ENCODE data around the gene TMEM123. TPM values are rescaled to one million over a fixed set of nuclear protein-coding genes. Genes with fewer than 3 reads are reported as not detected.

The TMEM123 gene
- total and polyA plus RNA-seq, 2 donors (not counting 1 experiment from before 2014, with no cell fraction given), result 36.7 to 422 TPM

DNA sequence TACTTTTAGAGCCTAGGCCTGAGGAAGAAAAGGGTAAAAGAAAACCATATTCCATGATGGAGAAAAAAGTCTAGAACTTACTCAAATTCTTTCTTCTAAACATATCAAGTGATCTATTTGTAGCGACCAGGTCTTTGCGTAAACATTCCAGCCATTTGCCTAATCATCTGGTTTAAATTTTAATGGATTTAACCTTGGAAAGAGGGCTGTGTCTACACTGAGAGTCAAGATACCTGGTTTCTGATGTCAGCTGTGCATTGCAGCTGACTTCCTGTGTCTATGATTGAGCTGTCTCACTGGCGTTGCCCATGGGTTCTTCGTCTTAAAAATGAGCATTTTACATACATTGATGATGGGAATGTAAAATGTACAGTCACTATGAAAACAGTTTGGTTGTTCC lies 10.0 kb upstream of the TMEM123 start:
- Histone ChIP-seq H4K20me1 (ENCODE audit: control insufficient read depth, insufficient read depth, low read length, poor library complexity, severe bottlenecking) (no peaks in the 10 kb centered on the region), H3K9ac (ENCODE audit: low read length) (no peak overlapping the region), H3K79me2 (ENCODE audit: control insufficient read depth, insufficient read depth, low read length) (no peaks in the 10 kb centered on the region), H3K4me3 (ENCODE audit: control extremely low read depth in 1 of 5, extremely low read depth in 1 of 5, insufficient read depth in 1 of 5, low read depth in 2 of 5, low read length in 4 of 5) (no peak overlapping the region), H3K27me3 (replicated peaks in 1 of 4; ENCODE audit: control extremely low read depth in 1 of 4, control insufficient read depth in 3 of 4, insufficient read depth in 4 of 4, low read length in 3 of 4) (no peaks in the 10 kb centered on the region), H3K9me3 (ENCODE audit: control extremely low read depth in 1 of 3, control insufficient read depth in 2 of 3, insufficient read depth in 1 of 3, low read length in 2 of 3) (no peaks in the 10 kb centered on the region), H2AFZ (ENCODE audit: insufficient read depth, low read depth, low read length, poor library complexity, severe bottlenecking) (no peak overlapping the region), H3K27ac (ENCODE audit: low read length in 2 of 2) (no peak overlapping the region), H3K4me1 (ENCODE audit: control insufficient read depth in 2 of 2, insufficient read depth in 2 of 2, low read length in 2 of 2) (peaks cover 17 to 19% of the 10 kb centered on the region in 2 donors), H3K36me3 (replicated peaks in 1 of 2; ENCODE audit: control extremely low read depth in 1 of 2, control insufficient read depth in 1 of 2, extremely low read depth in 1 of 2, insufficient read depth in 2 of 2, low read length in 1 of 2) (no peaks in the 10 kb centered on the region), H3K4me2 (replicated peaks; ENCODE audit: low read depth, low read length, poor library complexity, severe bottlenecking) (no peak overlapping the region)
- Mint-ChIP-seq H3K4me3 (no peak overlapping the region), H3K27me3 (peaks cover 3% of the 10 kb centered on the region), H3K27ac (no peak overlapping the region), H3K9me3 (ENCODE audit: insufficient read depth) (no peaks in the 10 kb centered on the region), H3K4me1 (peaks cover 32% of the 10 kb centered on the region)
- ATAC-seq (ENCODE audit: low read depth) (no peak), DNase-seq (no peak)
- TF ChIP-seq EZH2 (IDR thresholded peaks at IDR 0.05; ENCODE audit: borderline replicate concordance, insufficient read depth, low read depth, low read length, poor library complexity, severe bottlenecking), result no peak
- TF ChIP-seq, protein P1, sequence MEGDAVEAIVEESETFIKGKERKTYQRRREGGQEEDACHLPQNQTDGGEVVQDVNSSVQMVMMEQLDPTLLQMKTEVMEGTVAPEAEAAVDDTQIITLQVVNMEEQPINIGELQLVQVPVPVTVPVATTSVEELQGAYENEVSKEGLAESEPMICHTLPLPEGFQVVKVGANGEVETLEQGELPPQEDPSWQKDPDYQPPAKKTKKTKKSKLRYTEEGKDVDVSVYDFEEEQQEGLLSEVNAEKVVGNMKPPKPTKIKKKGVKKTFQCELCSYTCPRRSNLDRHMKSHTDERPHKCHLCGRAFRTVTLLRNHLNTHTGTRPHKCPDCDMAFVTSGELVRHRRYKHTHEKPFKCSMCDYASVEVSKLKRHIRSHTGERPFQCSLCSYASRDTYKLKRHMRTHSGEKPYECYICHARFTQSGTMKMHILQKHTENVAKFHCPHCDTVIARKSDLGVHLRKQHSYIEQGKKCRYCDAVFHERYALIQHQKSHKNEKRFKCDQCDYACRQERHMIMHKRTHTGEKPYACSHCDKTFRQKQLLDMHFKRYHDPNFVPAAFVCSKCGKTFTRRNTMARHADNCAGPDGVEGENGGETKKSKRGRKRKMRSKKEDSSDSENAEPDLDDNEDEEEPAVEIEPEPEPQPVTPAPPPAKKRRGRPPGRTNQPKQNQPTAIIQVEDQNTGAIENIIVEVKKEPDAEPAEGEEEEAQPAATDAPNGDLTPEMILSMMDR (IDR thresholded peaks at IDR 0.05), result no peak
- ChIA-PET CTCF (interaction anchor here (1.1 to 2.0 kb wide), 2 partner anchors 11 to 55 kb away, joined by 3 to 8 read pairs; no protein-coding TSS in a partner anchor), POLR2A (no interaction called here)
- no CpG with 5 or more reads among the region's 4 CpGs for WGBS (ENCODE audit: insufficient coverage)
- intact Hi-C loops (cut with micrococcal nuclease), result no loop called here

DNA sequence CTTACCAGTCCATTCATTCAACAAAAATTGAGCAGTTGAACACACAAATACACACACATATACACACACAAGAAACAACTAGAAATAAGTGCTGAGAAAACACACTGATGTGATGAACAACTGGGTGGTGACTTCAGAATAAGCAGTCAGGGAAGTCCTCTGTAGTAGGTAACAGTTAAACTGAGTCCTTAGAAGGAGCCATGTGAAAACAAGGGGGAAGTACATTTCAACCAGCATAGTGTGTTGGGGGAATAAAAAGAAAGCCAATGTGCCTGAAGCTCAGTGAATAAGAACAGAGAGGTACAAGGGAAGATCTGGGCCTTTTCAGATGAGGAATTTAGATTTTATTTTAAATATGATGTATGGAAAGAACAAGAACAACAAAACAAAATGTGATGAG lies 6.8 kb upstream of the TMEM123 start:
- Mint-ChIP-seq H3K27me3 (peaks cover 3% of the 10 kb centered on the region), H3K4me1 (peaks cover 24% of the 10 kb centered on the region), H3K4me3 (no peak overlapping the region), H3K9me3 (ENCODE audit: insufficient read depth) (no peaks in the 10 kb centered on the region), H3K27ac (no peak overlapping the region)
- no peak overlapping the region for H3K4me3 ChIP-seq (ENCODE audit: control extremely low read depth in 1 of 5, extremely low read depth in 1 of 5, insufficient read depth in 1 of 5, low read depth in 2 of 5, low read length in 4 of 5)
- ChIA-PET CTCF (interaction anchor here (1.0 to 1.4 kb wide), 2 partner anchors 8 to 16 kb away, joined by 3 read pairs; no protein-coding TSS in a partner anchor), POLR2A (no interaction called here)
- no peaks in the 10 kb centered on the region for H4K20me1 ChIP-seq (ENCODE audit: control insufficient read depth, insufficient read depth, low read length, poor library complexity, severe bottlenecking)
- DNase-seq (no peak), ATAC-seq (ENCODE audit: low read depth) (no peak)
- intact Hi-C loops (cut with micrococcal nuclease), result loop anchor here (10.0 kb wide), 1 partner anchor 545 kb away; the partner anchor contains the start of genes ANGPTL5 and CEP126
- no peaks in the 10 kb centered on the region for H3K9me3 ChIP-seq (ENCODE audit: control extremely low read depth in 1 of 3, control insufficient read depth in 2 of 3, insufficient read depth in 1 of 3, low read length in 2 of 3)
- H3K4me2 ChIP-seq (replicated peaks; ENCODE audit: low read depth, low read length, poor library complexity, severe bottlenecking), result no peak overlapping the region
- H3K4me1 ChIP-seq (ENCODE audit: control insufficient read depth in 2 of 2, insufficient read depth in 2 of 2, low read length in 2 of 2), result peaks cover 6 to 13% of the 10 kb centered on the region in 2 donors
- H3K9ac ChIP-seq (ENCODE audit: low read length), result no peak overlapping the region
- no peak for TF ChIP-seq EZH2 (IDR thresholded peaks at IDR 0.05; ENCODE audit: borderline replicate concordance, insufficient read depth, low read depth, low read length, poor library complexity, severe bottlenecking)
- TF ChIP-seq, protein P1 (IDR thresholded peaks at IDR 0.05), result no peak
- H3K27me3 ChIP-seq (replicated peaks in 1 of 4; ENCODE audit: control extremely low read depth in 1 of 4, control insufficient read depth in 3 of 4, insufficient read depth in 4 of 4, low read length in 3 of 4), result no peaks in the 10 kb centered on the region
- no peaks in the 10 kb centered on the region for H3K79me2 ChIP-seq (ENCODE audit: control insufficient read depth, insufficient read depth, low read length)
- no peak overlapping the region for H2AFZ ChIP-seq (ENCODE audit: insufficient read depth, low read depth, low read length, poor library complexity, severe bottlenecking)
- no peaks in the 10 kb centered on the region for H3K36me3 ChIP-seq (replicated peaks in 1 of 2; ENCODE audit: control extremely low read depth in 1 of 2, control insufficient read depth in 1 of 2, extremely low read depth in 1 of 2, insufficient read depth in 2 of 2, low read length in 1 of 2)
- no peak overlapping the region for H3K27ac ChIP-seq (ENCODE audit: low read length in 2 of 2)

All from B cell (primary cell).